ENCODE measurements around the gene CCDC149.

DNA sequence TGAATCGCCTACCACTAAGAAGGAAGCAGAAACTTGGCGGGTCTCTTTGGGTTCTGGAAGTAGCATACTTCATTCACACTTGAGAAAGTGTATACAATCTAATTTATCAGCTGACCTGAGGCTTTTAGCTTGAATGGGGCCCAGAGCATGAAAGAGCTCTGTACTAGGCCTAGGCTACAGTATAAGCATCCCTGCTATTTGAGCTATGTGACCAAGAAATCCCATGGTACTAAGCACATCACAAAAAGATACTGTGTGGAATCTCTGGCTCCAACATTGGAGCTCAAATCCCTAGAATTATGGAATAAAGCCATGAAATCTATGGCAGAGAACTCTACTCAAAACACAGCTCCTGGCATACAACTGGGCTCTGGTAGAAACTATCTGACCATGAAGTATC lies 43.9 kb upstream of the CCDC149 start:
- TF ChIP-seq, protein P1, sequence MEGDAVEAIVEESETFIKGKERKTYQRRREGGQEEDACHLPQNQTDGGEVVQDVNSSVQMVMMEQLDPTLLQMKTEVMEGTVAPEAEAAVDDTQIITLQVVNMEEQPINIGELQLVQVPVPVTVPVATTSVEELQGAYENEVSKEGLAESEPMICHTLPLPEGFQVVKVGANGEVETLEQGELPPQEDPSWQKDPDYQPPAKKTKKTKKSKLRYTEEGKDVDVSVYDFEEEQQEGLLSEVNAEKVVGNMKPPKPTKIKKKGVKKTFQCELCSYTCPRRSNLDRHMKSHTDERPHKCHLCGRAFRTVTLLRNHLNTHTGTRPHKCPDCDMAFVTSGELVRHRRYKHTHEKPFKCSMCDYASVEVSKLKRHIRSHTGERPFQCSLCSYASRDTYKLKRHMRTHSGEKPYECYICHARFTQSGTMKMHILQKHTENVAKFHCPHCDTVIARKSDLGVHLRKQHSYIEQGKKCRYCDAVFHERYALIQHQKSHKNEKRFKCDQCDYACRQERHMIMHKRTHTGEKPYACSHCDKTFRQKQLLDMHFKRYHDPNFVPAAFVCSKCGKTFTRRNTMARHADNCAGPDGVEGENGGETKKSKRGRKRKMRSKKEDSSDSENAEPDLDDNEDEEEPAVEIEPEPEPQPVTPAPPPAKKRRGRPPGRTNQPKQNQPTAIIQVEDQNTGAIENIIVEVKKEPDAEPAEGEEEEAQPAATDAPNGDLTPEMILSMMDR (IDR thresholded peaks at IDR 0.05; ENCODE audit: insufficient read depth, low read length): no peak
- TF ChIP-seq POLR2AphosphoS5 (IDR thresholded peaks at IDR 0.05; ENCODE audit: low read depth): no peak
- TF ChIP-seq GABPA (IDR thresholded peaks at IDR 0.05; ENCODE audit: low read depth): no peak
- TF ChIP-seq SPI1 (IDR thresholded peaks at IDR 0.05; ENCODE audit: borderline replicate concordance, low read depth): no peak
